Natural killer cell (primary cell): ENCODE measurements around the gene RFESD. TPM values are rescaled to one million over a fixed set of nuclear protein-coding genes. Genes with fewer than 3 reads are reported as not detected.

Source experiments
- ATAC-seq, 3 donors: fragments of 150-1000 bp in 2 of 3; fragments of 200-7000 bp in 1 of 3; cut with Tn5 transposase; 1 replicate in 1 of 3; 2 replicates in 2 of 3; pipeline ENCODE4 v1.10.0; 2021; ENCODE audit warnings: mild to moderate bottlenecking in 2 of 3, moderate library complexity in 2 of 3
- DNase-seq, 2 donors: peaks; one replicate each; pipeline versions ENCODE4 v3.0.0 to v3.0.0-alpha.2; 2013 to 2021; ENCODE audit warnings: mixed read lengths in 1 of 2
- H3K27ac ChIP-seq: one replicate; pipeline ENCODE4 v1.5.1; 2013; ENCODE audit warnings: mild to moderate bottlenecking, low read length
- H3K27me3 ChIP-seq: one replicate; pipeline ENCODE4 v1.6.1; 2013; ENCODE audit warnings: low read length; ENCODE audit not compliant: control insufficient read depth, insufficient read depth
- H3K36me3 ChIP-seq: one replicate; pipeline ENCODE4 v1.6.1; 2013; ENCODE audit warnings: low read length; ENCODE audit not compliant: control insufficient read depth, insufficient read depth
- H3K4me1 ChIP-seq: one replicate; pipeline ENCODE4 v1.6.1; 2013; ENCODE audit warnings: low read length; ENCODE audit not compliant: control insufficient read depth, insufficient read depth
- H3K4me3 ChIP-seq: one replicate; pipeline ENCODE4 v1.5.1; 2013; ENCODE audit warnings: low read length
- H3K9me3 ChIP-seq: one replicate; pipeline ENCODE4 v1.6.1; 2013; ENCODE audit warnings: low read length; ENCODE audit not compliant: control insufficient read depth, insufficient read depth
- H3K27ac Mint-ChIP-seq, 2 donors: one replicate each; pipeline ENCODE4 v1.8.0; 2022; ENCODE audit warnings: mild to moderate bottlenecking in 2 of 2, mixed read lengths in 2 of 2, moderate library complexity in 1 of 2
- H3K27me3 Mint-ChIP-seq, 2 donors: one replicate each; pipeline ENCODE4 v1.8.0; 2022; ENCODE audit warnings: low read depth in 2 of 2, mixed read lengths in 2 of 2
- H3K36me3 Mint-ChIP-seq: one replicate; pipeline ENCODE4 v1.8.0; 2022; ENCODE audit warnings: mixed read lengths
- H3K4me1 Mint-ChIP-seq, 2 donors: one replicate each; pipeline ENCODE4 v1.8.0; 2022; ENCODE audit warnings: mixed read lengths in 2 of 2
- H3K4me3 Mint-ChIP-seq: one replicate; pipeline ENCODE4 v1.8.0; 2022; ENCODE audit warnings: mild to moderate bottlenecking, moderate library complexity, mixed read lengths
- H3K9me3 Mint-ChIP-seq, 2 donors: one replicate each; pipeline ENCODE4 v1.8.0; 2022; ENCODE audit warnings: mixed read lengths in 2 of 2
- CTCF ChIP-seq: fragments of 200-600 bp; IDR thresholded peaks from one replicate; pipeline ENCODE4 v1.8.0; 2022; ENCODE audit warnings: antibody characterized with exemption
- WGBS: methylation state at CpG from one replicate; pipeline ENCODE4 v1.1.7; 2013; ENCODE audit warnings: missing lambda C conversion rate; ENCODE audit not compliant: insufficient coverage; 5-methylcytosine and 5-hydroxymethylcytosine counted together
- intact Hi-C: fragments of 100-400 bp; cut with micrococcal nuclease; formaldehyde crosslinking; loops from one replicate; pipeline ENCODE4 v1.14.2; 2022
- total RNA-seq, 4 donors: library from RNA; stranded (reverse); fragments of 120-200 nt in 1 of 4; gene quantifications; one replicate each; pipeline versions ENCODE4 v1.2.3 to v1.2.4, GENCODE V29; 2013 to 2022

RFESD gene
- total RNA-seq, 3 donors from 2014 or later (not counting 1 experiment from before 2014, with no cell fraction given) = 0.96 to 1.5 (median 1.4) TPM

GRCh38 chr5:95605786-95606185 lies 40.8 kb upstream of the RFESD start:
- TF ChIP-seq CTCF = no peak
- Histone ChIP-seq H3K4me1 (no peaks in the 10 kb centered on the region), H3K27me3 (no peaks in the 10 kb centered on the region), H3K36me3 (peaks cover 9% of the 10 kb centered on the region), H3K27ac (no peak overlapping the region), H3K9me3 (no peaks in the 10 kb centered on the region), H3K4me3 (no peak overlapping the region)
- no peak overlapping the region for H3K27ac Mint-ChIP-seq
- no peaks in the 10 kb centered on the region for H3K27me3 Mint-ChIP-seq
- ATAC-seq = no peak
- no peak for DNase-seq
- no peaks in the 10 kb centered on the region for H3K4me1 Mint-ChIP-seq
- 96% methylated on average over 5 of the region's 5 CpGs for WGBS
- H3K36me3 Mint-ChIP-seq = no peaks in the 10 kb centered on the region
- H3K4me3 Mint-ChIP-seq = no peak overlapping the region
- intact Hi-C loops = no loop called here
- H3K9me3 Mint-ChIP-seq = no peaks in the 10 kb centered on the region

GRCh38 chr5:95606419-95606818 lies 40.2 kb upstream of the RFESD start:
- Histone ChIP-seq H3K4me1 (no peaks in the 10 kb centered on the region), H3K27ac (no peak overlapping the region), H3K4me3 (no peak overlapping the region), H3K9me3 (no peaks in the 10 kb centered on the region), H3K36me3 (peaks cover 3% of the 10 kb centered on the region), H3K27me3 (no peaks in the 10 kb centered on the region)
- no CpG with 5 or more reads among the region's 1 CpG for WGBS
- TF ChIP-seq CTCF = no peak
- peak overlapping the region in 1 of 2 donors; percentile 14 for H3K27ac Mint-ChIP-seq
- no peaks in the 10 kb centered on the region for H3K9me3 Mint-ChIP-seq
- H3K36me3 Mint-ChIP-seq = no peaks in the 10 kb centered on the region
- H3K4me1 Mint-ChIP-seq = no peaks in the 10 kb centered on the region
- DNase-seq = no peak
- intact Hi-C loops = no loop called here
- no peaks in the 10 kb centered on the region for H3K27me3 Mint-ChIP-seq
- ATAC-seq = no peak
- H3K4me3 Mint-ChIP-seq = no peak overlapping the region

GRCh38 chr5:95609711-95610110 lies 36.9 kb upstream of the RFESD start:
- TF ChIP-seq CTCF = no peak
- H3K9me3 ChIP-seq = no peaks in the 10 kb centered on the region
- Mint-ChIP-seq H3K36me3 (peaks cover 11% of the 10 kb centered on the region), H3K4me1 (no peaks in the 10 kb centered on the region), H3K4me3 (no peak overlapping the region), H3K27ac (no peak overlapping the region), H3K9me3 (peaks cover 2 to 6% of the 10 kb centered on the region in 2 donors), H3K27me3 (no peaks in the 10 kb centered on the region)
- intact Hi-C loops = no loop called here
- DNase-seq (no peak), ATAC-seq (no peak)
- WGBS = 92% methylated on average over 3 of the region's 3 CpGs
- H3K36me3 ChIP-seq = no peaks in the 10 kb centered on the region
- no peak overlapping the region for H3K4me3 ChIP-seq
- H3K27me3 ChIP-seq = no peaks in the 10 kb centered on the region
- H3K27ac ChIP-seq = no peak overlapping the region
- no peaks in the 10 kb centered on the region for H3K4me1 ChIP-seq

- 88% methylated on average over 6 of the region's 7 CpGs for WGBS
- DNase-seq (no peak), ATAC-seq (no peak)
- no peak overlapping the region for H3K27ac ChIP-seq
- intact Hi-C loops = no loop called here
- H3K4me1 Mint-ChIP-seq = no peaks in the 10 kb centered on the region
- H3K27me3 Mint-ChIP-seq = no peaks in the 10 kb centered on the region
- no peak for TF ChIP-seq CTCF
- no peak overlapping the region for H3K27ac Mint-ChIP-seq
- H3K4me3 Mint-ChIP-seq = no peak overlapping the region
- no peaks in the 10 kb centered on the region for H3K4me1 ChIP-seq
- no peaks in the 10 kb centered on the region for H3K36me3 ChIP-seq
- H3K27me3 ChIP-seq = no peaks in the 10 kb centered on the region
- H3K9me3 Mint-ChIP-seq = peaks cover 2 to 6% of the 10 kb centered on the region in 2 donors
- no peak overlapping the region for H3K4me3 ChIP-seq
- peaks cover 11% of the 10 kb centered on the region for H3K36me3 Mint-ChIP-seq
- H3K9me3 ChIP-seq = no peaks in the 10 kb centered on the region
Measured at GRCh38 chr5:95610546-95610945, 36.0 kb upstream of the RFESD start.
